ENCODE data around the gene COL28A1. TPM values are rescaled to one million over a fixed set of nuclear protein-coding genes. Genes with fewer than 3 reads are reported as not detected.
A peak's percentile ranks its signal among the peaks of the same experiment; 100 is the strongest.

Gene COL28A1
- total RNA-seq: 1 to 10 TPM; 1.8 to 6.2 TPM

- H3K4me3 ChIP-seq: no peak within 1 kb of the TSS
- no peak for DNase-seq (ENCODE audit: low spot score)
- intact Hi-C loops (cut with DNase I): no loop called here
- TF ChIP-seq POLR2AphosphoS5 (IDR thresholded peaks at IDR 0.05) (no peak), CTCF (IDR thresholded peaks at IDR 0.05) (no peak), POLR2A (IDR thresholded peaks at IDR 0.05) (no peak)
- 13% methylated on average over 1 of the region's 1 CpG for WGBS
- H3K27me3 ChIP-seq (replicated peaks; ENCODE audit: insufficient read depth): no peaks in the 10 kb centered on the region
- no peaks in the 10 kb centered on the region for H3K36me3 ChIP-seq
- H3K9me3 ChIP-seq: no peaks in the 10 kb centered on the region
- H3K27ac ChIP-seq: no peak within 1 kb of the TSS
- no peaks in the 10 kb centered on the region for H3K4me1 ChIP-seq (replicated peaks)
These were observed at the start of gene COL28A1 for GRCh38 chr7:7535691-7536090. Gene COL28A1 (minus strand): TSS chr7:7535873. CDS start chr7:7532875, 2,998 bp downstream.

GRCh38 chr7:7584653-7585052 is 49.0 kb upstream of the COL28A1 start:
- DNase-seq (ENCODE audit: low spot score): no peak
- intact Hi-C loops (cut with DNase I): no loop called here
- Histone ChIP-seq H3K4me1 (replicated peaks) (peaks cover 3% of the 10 kb centered on the region), H3K9me3 (no peaks in the 10 kb centered on the region), H3K27me3 (replicated peaks; ENCODE audit: insufficient read depth) (no peaks in the 10 kb centered on the region), H3K27ac (peak overlapping the region in 1 of 2 donors; percentile 55), H3K36me3 (no peaks in the 10 kb centered on the region), H3K4me3 (no peak overlapping the region)
- 85% methylated on average over 1 of the region's 1 CpG for WGBS
- TF ChIP-seq POLR2AphosphoS5 (IDR thresholded peaks at IDR 0.05): no peak
- no peak for TF ChIP-seq CTCF (IDR thresholded peaks at IDR 0.05)
- TF ChIP-seq POLR2A (IDR thresholded peaks at IDR 0.05): no peak

- H3K4me1 ChIP-seq (replicated peaks): peaks cover 3% of the 10 kb centered on the region
- no peaks in the 10 kb centered on the region for H3K9me3 ChIP-seq
- no peaks in the 10 kb centered on the region for H3K27me3 ChIP-seq (replicated peaks; ENCODE audit: insufficient read depth)
- TF ChIP-seq POLR2A (IDR thresholded peaks at IDR 0.05) (no peak), POLR2AphosphoS5 (IDR thresholded peaks at IDR 0.05) (no peak), CTCF (IDR thresholded peaks at IDR 0.05) (no peak)
- no peak overlapping the region for H3K4me3 ChIP-seq
- whole genome bisulfite sequencing: 75% methylated on average over 2 of the region's 2 CpGs
- no peaks in the 10 kb centered on the region for H3K36me3 ChIP-seq
- DNase-seq (ENCODE audit: low spot score): no peak
- H3K27ac ChIP-seq: no peak overlapping the region
- intact Hi-C loops (cut with DNase I): no loop called here
These were observed 48.1 kb upstream of the COL28A1 start for GRCh38 chr7:7583731-7584130.

- Histone ChIP-seq H3K9me3 (no peaks in the 10 kb centered on the region), H3K4me3 (no peak overlapping the region), H3K27me3 (replicated peaks; ENCODE audit: insufficient read depth) (no peaks in the 10 kb centered on the region), H3K4me1 (replicated peaks) (peaks cover 3% of the 10 kb centered on the region), H3K36me3 (no peaks in the 10 kb centered on the region), H3K27ac (no peak overlapping the region)
- 90% methylated on average over 1 of the region's 1 CpG for WGBS
- TF ChIP-seq POLR2A (IDR thresholded peaks at IDR 0.05) (no peak), POLR2AphosphoS5 (IDR thresholded peaks at IDR 0.05) (no peak), CTCF (IDR thresholded peaks at IDR 0.05) (no peak)
- intact Hi-C loops (cut with DNase I): no loop called here
- no peak for DNase-seq (ENCODE audit: low spot score)
These were observed 46.9 kb upstream of the COL28A1 start for GRCh38 chr7:7582596-7582995.

- no peak for TF ChIP-seq POLR2A (IDR thresholded peaks at IDR 0.05)
- WGBS: 40% methylated on average over 10 of the region's 10 CpGs
- no peak for DNase-seq (ENCODE audit: low spot score)
These were observed 46.0 kb upstream of the COL28A1 start for GRCh38 chr7:7581531-7582179.

More at GRCh38 chr7:7581531-7582179, 46.0 kb upstream of the COL28A1 start:
- intact Hi-C loops (cut with DNase I): no loop called here
- Histone ChIP-seq H3K9me3 (no peaks in the 10 kb centered on the region), H3K27me3 (replicated peaks; ENCODE audit: insufficient read depth) (no peaks in the 10 kb centered on the region), H3K36me3 (no peaks in the 10 kb centered on the region), H3K27ac (peak overlapping the region in 1 of 2 donors; percentile 17), H3K4me3 (no peak overlapping the region), H3K4me1 (replicated peaks) (peaks cover 3% of the 10 kb centered on the region)

Data from prostate gland (tissue), 2 donors.